Activated T-helper 17 cell treated with anti-CD3 and anti-CD28 coated beads, Interleukin-2, amount 50 U/mL, for 72 hours (primary cell): ENCODE data around the gene OR52E2. TPM values are rescaled to one million over a fixed set of nuclear protein-coding genes. Genes with fewer than 3 reads are reported as not detected.
"Not testable (repeated sequence)": the region's sequence is repeated elsewhere in the genome, so short reads cannot be mapped to it uniquely, and the experiment has no call there.

Experiments
- ATAC-seq: fragments of 150-1000 bp; cut with Tn5 transposase; replicated peaks from 2 replicates; pipeline ENCODE4 v1.10.0; 2021; ENCODE audit warnings: mild to moderate bottlenecking, moderate library complexity
- H3K27ac Mint-ChIP-seq: one replicate; pipeline ENCODE4 v1.8.0; 2022; ENCODE audit warnings: mixed read lengths
- H3K27me3 Mint-ChIP-seq: one replicate; pipeline ENCODE4 v1.8.0; 2022; ENCODE audit warnings: mixed read lengths
- H3K36me3 Mint-ChIP-seq: one replicate; pipeline ENCODE4 v1.8.0; 2022; ENCODE audit warnings: low read depth, mild to moderate bottlenecking, mixed read lengths
- H3K4me1 Mint-ChIP-seq: one replicate; pipeline ENCODE4 v1.8.0; 2022; ENCODE audit warnings: mixed read lengths
- H3K4me3 Mint-ChIP-seq: one replicate; pipeline ENCODE4 v1.8.0; 2022; ENCODE audit warnings: mild to moderate bottlenecking, mixed read lengths
- H3K9me3 Mint-ChIP-seq: one replicate; pipeline ENCODE4 v1.8.0; 2022; ENCODE audit warnings: mixed read lengths
- total RNA-seq, 2 donors: library from RNA; stranded (reverse); gene quantifications; one replicate each; pipeline ENCODE4 v1.2.3, GENCODE V29; 2022

The OR52E2 gene
- total RNA-seq, result not detected

GRCh38 chr11:5059391-5059790 is at the start of gene OR52E2:
OR52E2 (minus strand) TSS chr11:5059627; CDS start chr11:5059627, 0 bp downstream.
- Mint-ChIP-seq H3K27ac (no peak within 1 kb of the TSS), H3K36me3 (no peaks in the 10 kb centered on the region), H3K27me3 (peaks cover 13% of the 10 kb centered on the region), H3K4me3 (no peak within 1 kb of the TSS), H3K9me3 (no peaks in the 10 kb centered on the region), H3K4me1 (no peaks in the 10 kb centered on the region)
- no peak for ATAC-seq

GRCh38 chr11:5107285-5107684 is 47.9 kb upstream of the OR52E2 start:
- Mint-ChIP-seq H3K4me3 (no peak overlapping the region), H3K27me3 (peaks cover 14% of the 10 kb centered on the region), H3K36me3 (no peaks in the 10 kb centered on the region), H3K9me3 (no peaks in the 10 kb centered on the region), H3K4me1 (no peaks in the 10 kb centered on the region), H3K27ac (no peak overlapping the region)
- ATAC-seq, result no peak

GRCh38 chr11:5103066-5103465 is 43.6 kb upstream of the OR52E2 start:
- no peaks in the 10 kb centered on the region for H3K36me3 Mint-ChIP-seq
- H3K27me3 Mint-ChIP-seq, result peaks cover 20% of the 10 kb centered on the region
- H3K4me1 Mint-ChIP-seq, result no peaks in the 10 kb centered on the region
- H3K4me3 Mint-ChIP-seq, result no peak overlapping the region
- no peak for ATAC-seq
- no peak overlapping the region for H3K27ac Mint-ChIP-seq
- no peaks in the 10 kb centered on the region for H3K9me3 Mint-ChIP-seq

GRCh38 chr11:5102246-5102645 is 42.8 kb upstream of the OR52E2 start:
- Mint-ChIP-seq H3K4me3 (no peak overlapping the region), H3K27me3 (peaks cover 20% of the 10 kb centered on the region), H3K36me3 (no peaks in the 10 kb centered on the region), H3K27ac (no peak overlapping the region), H3K9me3 (no peaks in the 10 kb centered on the region), H3K4me1 (no peaks in the 10 kb centered on the region)
- ATAC-seq, result no peak

- no peak overlapping the region for H3K27ac Mint-ChIP-seq
- peaks cover 14% of the 10 kb centered on the region for H3K27me3 Mint-ChIP-seq
- H3K36me3 Mint-ChIP-seq, result no peaks in the 10 kb centered on the region
- no peak overlapping the region for H3K4me3 Mint-ChIP-seq
- ATAC-seq, result no peak
- H3K9me3 Mint-ChIP-seq, result peaks cover 5% of the 10 kb centered on the region
- no peaks in the 10 kb centered on the region for H3K4me1 Mint-ChIP-seq
Measured at GRCh38 chr11:5096011-5096410, 36.6 kb upstream of the OR52E2 start.

- peaks cover 14% of the 10 kb centered on the region for H3K27me3 Mint-ChIP-seq
- ATAC-seq, result no peak
- no peak overlapping the region for H3K4me3 Mint-ChIP-seq
- no peak overlapping the region for H3K27ac Mint-ChIP-seq
- H3K4me1 Mint-ChIP-seq, result no peaks in the 10 kb centered on the region
- H3K36me3 Mint-ChIP-seq, result no peaks in the 10 kb centered on the region
- H3K9me3 Mint-ChIP-seq, result peaks cover 5% of the 10 kb centered on the region
Measured at GRCh38 chr11:5092821-5093585, 33.6 kb upstream of the OR52E2 start.

GRCh38 chr11:5090668-5091067 is 31.2 kb upstream of the OR52E2 start:
- no peaks in the 10 kb centered on the region for H3K36me3 Mint-ChIP-seq

GRCh38 chr11:5088556-5088955 is 29.1 kb upstream of the OR52E2 start:
- no peak overlapping the region for H3K27ac Mint-ChIP-seq
- ATAC-seq, result no peak
- H3K4me1 Mint-ChIP-seq, result no peaks in the 10 kb centered on the region
- H3K27me3 Mint-ChIP-seq, result peaks cover 9% of the 10 kb centered on the region
- H3K9me3 Mint-ChIP-seq, result peaks cover 5% of the 10 kb centered on the region
- H3K36me3 Mint-ChIP-seq, result no peaks in the 10 kb centered on the region
- H3K4me3 Mint-ChIP-seq, result no peak overlapping the region

More at GRCh38 chr11:5090668-5091067, 31.2 kb upstream of the OR52E2 start:
- Mint-ChIP-seq H3K4me3 (no peak overlapping the region), H3K27ac (no peak overlapping the region), H3K27me3 (peaks cover 14% of the 10 kb centered on the region), H3K4me1 (no peaks in the 10 kb centered on the region), H3K9me3 (peaks cover 5% of the 10 kb centered on the region)
- ATAC-seq, result no peak

- ATAC-seq, result no peak
- no peaks in the 10 kb centered on the region for H3K9me3 Mint-ChIP-seq
- no peak overlapping the region for H3K4me3 Mint-ChIP-seq
- H3K4me1 Mint-ChIP-seq, result no peaks in the 10 kb centered on the region
- H3K27me3 Mint-ChIP-seq, result no peaks in the 10 kb centered on the region
- no peak overlapping the region for H3K27ac Mint-ChIP-seq
- no peaks in the 10 kb centered on the region for H3K36me3 Mint-ChIP-seq
Measured at GRCh38 chr11:5083602-5084001, 24.2 kb upstream of the OR52E2 start.

- no peaks in the 10 kb centered on the region for H3K9me3 Mint-ChIP-seq
- no peak overlapping the region for H3K4me3 Mint-ChIP-seq
- no peak overlapping the region for H3K27ac Mint-ChIP-seq
- no peak for ATAC-seq
- H3K4me1 Mint-ChIP-seq, result no peaks in the 10 kb centered on the region
- H3K27me3 Mint-ChIP-seq, result peaks cover 4% of the 10 kb centered on the region
- no peaks in the 10 kb centered on the region for H3K36me3 Mint-ChIP-seq
Measured at GRCh38 chr11:5081405-5081804, 22.0 kb upstream of the OR52E2 start.

- Mint-ChIP-seq H3K9me3 (no peaks in the 10 kb centered on the region), H3K27ac (no peak overlapping the region), H3K4me1 (no peaks in the 10 kb centered on the region), H3K27me3 (peaks cover 9% of the 10 kb centered on the region), H3K4me3 (no peak overlapping the region), H3K36me3 (no peaks in the 10 kb centered on the region)
- no peak for ATAC-seq
Measured at GRCh38 chr11:5071799-5072198, 12.4 kb upstream of the OR52E2 start.

GRCh38 chr11:5069272-5069671 is 9.8 kb upstream of the OR52E2 start, which contains the start of gene OR52E1:
OR52E1 (plus strand) TSS chr11:5069572.
- no peak within 1 kb of the TSS for H3K4me3 Mint-ChIP-seq
- no peak for ATAC-seq
- H3K9me3 Mint-ChIP-seq, result no peaks in the 10 kb centered on the region
- peaks cover 4% of the 10 kb centered on the region for H3K27me3 Mint-ChIP-seq
- no peak within 1 kb of the TSS for H3K27ac Mint-ChIP-seq
- H3K36me3 Mint-ChIP-seq, result no peaks in the 10 kb centered on the region
- H3K4me1 Mint-ChIP-seq, result no peaks in the 10 kb centered on the region

- H3K4me3 Mint-ChIP-seq, result no peak overlapping the region
- no peaks in the 10 kb centered on the region for H3K36me3 Mint-ChIP-seq
- H3K4me1 Mint-ChIP-seq, result no peaks in the 10 kb centered on the region
- no peak overlapping the region for H3K27ac Mint-ChIP-seq
- ATAC-seq, result no peak
- no peaks in the 10 kb centered on the region for H3K9me3 Mint-ChIP-seq
- peaks cover 8% of the 10 kb centered on the region for H3K27me3 Mint-ChIP-seq
Measured at GRCh38 chr11:5065027-5065426, 5.6 kb upstream of the OR52E2 start.

GRCh38 chr11:5058679-5059078 is 748 bp downstream of the OR52E2 start:
- H3K4me1 Mint-ChIP-seq, H3K27me3 Mint-ChIP-seq, H3K36me3 Mint-ChIP-seq, H3K4me3 Mint-ChIP-seq, H3K27ac Mint-ChIP-seq, ATAC-seq, H3K9me3 Mint-ChIP-seq: not testable (repeated sequence)

GRCh38 chr11:5046754-5047330 is 12.6 kb downstream of the OR52E2 start:
- Mint-ChIP-seq H3K9me3 (no peaks in the 10 kb centered on the region), H3K27ac (no peak overlapping the region), H3K4me3 (no peak overlapping the region), H3K27me3 (peaks cover 3% of the 10 kb centered on the region), H3K36me3 (no peaks in the 10 kb centered on the region), H3K4me1 (no peaks in the 10 kb centered on the region)
- ATAC-seq, result no peak
